ENCODE results near the gene GABARAP.

GABARAP gene

GRCh38 chr17:7217113-7217987 is 24.9 kb downstream of the GABARAP start:
- ChIA-PET POLR2A (no interaction called here), CTCF (interaction anchor here (1.2 kb wide), 1 partner anchor 79 kb away, joined by 6 read pairs; no protein-coding TSS in a partner anchor)
- no peak for DNase-seq (ENCODE audit: extremely low spot score)
- no peak for TF ChIP-seq CTCF (IDR thresholded peaks at IDR 0.05; ENCODE audit: control extremely low read depth, extremely low read depth, low read depth, missing control alignments)

- TF ChIP-seq CTCF (IDR thresholded peaks at IDR 0.05; ENCODE audit: control extremely low read depth, extremely low read depth, low read depth, missing control alignments): no peak
- DNase-seq (ENCODE audit: extremely low spot score): no peak
- CTCF ChIA-PET: no interaction called here
- POLR2A ChIA-PET: no interaction called here
Observed at GRCh38 chr17:7216242-7217112, 25.8 kb downstream of the GABARAP start.

- DNase-seq (ENCODE audit: extremely low spot score): no peak
- TF ChIP-seq CTCF (IDR thresholded peaks at IDR 0.05; ENCODE audit: control extremely low read depth, extremely low read depth, low read depth, missing control alignments): no peak
- POLR2A ChIA-PET: interaction anchor here (0.6 kb wide), 1 partner anchor 1224 kb away, joined by 5 read pairs; no protein-coding TSS in a partner anchor
- CTCF ChIA-PET: no interaction called here
Observed at GRCh38 chr17:7215652-7216180, 26.5 kb downstream of the GABARAP start.

GRCh38 chr17:7215136-7215638 is 27.1 kb downstream of the GABARAP start:
- POLR2A ChIA-PET: interaction anchor here (0.6 to 1.6 kb wide), 3 partner anchors 169 to 1224 kb away, joined by 3 to 5 read pairs (median 3); no protein-coding TSS in a partner anchor
- no peak for DNase-seq (ENCODE audit: extremely low spot score)
- TF ChIP-seq CTCF (IDR thresholded peaks at IDR 0.05; ENCODE audit: control extremely low read depth, extremely low read depth, low read depth, missing control alignments): no peak
- CTCF ChIA-PET: interaction anchor here (1.0 kb wide), 1 partner anchor 82 kb away, joined by 3 read pairs; no protein-coding TSS in a partner anchor

- POLR2A ChIA-PET: interaction anchor here (0.6 to 1.6 kb wide), 3 partner anchors 28 to 207 kb away, joined by 3 read pairs; no protein-coding TSS in a partner anchor
- CTCF ChIA-PET: interaction anchor here (0.8 to 1.5 kb wide), 4 partner anchors 37 to 179 kb away, joined by 3 read pairs; partner anchors contain the start of gene SLC16A13
- TF ChIP-seq CTCF (IDR thresholded peaks at IDR 0.05; ENCODE audit: control extremely low read depth, extremely low read depth, low read depth, missing control alignments): peak; percentile 32
- peak; percentile 97 for DNase-seq (ENCODE audit: extremely low spot score)
Observed at GRCh38 chr17:7214300-7215135, 27.7 kb downstream of the GABARAP start.
